SU-DHL-6 (cell line): ENCODE measurements around the gene NRG3.

Source experiments
- CTCF ChIP-seq: fragments of 200-600 bp; sonication (generic); IDR thresholded peaks from one replicate; pipeline ENCODE4 v1.5.1; 2017; ENCODE audit warnings: antibody characterized with exemption, mild to moderate bottlenecking, low read length, moderate library complexity; ENCODE audit not compliant: insufficient read depth, poor library complexity, severe bottlenecking
- EZH2phosphoT487 ChIP-seq: fragments of 200-600 bp; sonication (generic), shearing (Covaris generic); conservative IDR thresholded peaks from 2 replicates; pipeline ENCODE4 v1.6.1; 2018; ENCODE audit warnings: mild to moderate bottlenecking, antibody characterized with exemption, low read length, moderate library complexity, mixed read lengths

DNA sequence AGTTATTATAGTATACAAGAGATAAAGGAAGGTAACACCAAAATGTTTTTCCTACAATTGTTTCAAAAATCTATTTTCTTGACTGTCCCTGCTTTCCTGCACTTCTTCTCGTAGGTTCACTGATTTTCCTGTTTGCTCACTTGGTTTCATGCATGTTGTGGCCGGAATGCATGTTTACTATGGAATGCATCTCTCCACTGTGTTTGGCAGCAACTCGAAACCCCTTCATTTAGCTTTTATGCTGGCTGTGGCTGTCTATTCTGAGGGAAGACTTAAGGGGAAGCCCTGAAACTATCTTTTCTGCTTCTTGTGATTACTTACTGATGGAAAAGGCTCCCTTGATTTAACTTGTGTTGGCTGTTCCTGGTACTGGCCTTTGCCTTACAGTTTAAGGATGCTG, 120.3 kb downstream of the NRG3 start:
- TF ChIP-seq CTCF: no peak
- no peak for TF ChIP-seq EZH2phosphoT487
